Activated CD4-positive, alpha-beta T cell treated with anti-CD3 and anti-CD28 coated beads, Interleukin-2, Interleukin-4, amounts not matched to agents 100 ng/mL and 50 ng/mL, durations not matched to agents 16 hours and 8 hours (primary cell): ENCODE data around the gene PYDC1.
A peak's percentile ranks its signal among the peaks of the same experiment; 100 is the strongest.
"Not testable (repeated sequence)": the region's sequence is repeated elsewhere in the genome, so short reads cannot be mapped to it uniquely, and the experiment has no call there.

ENCODE experiments used
- DNase-seq: peaks from one replicate; pipeline ENCODE4 v3.0.0-alpha.2; 2020; ENCODE audit warnings: low spot score

PYDC1 gene

DNA sequence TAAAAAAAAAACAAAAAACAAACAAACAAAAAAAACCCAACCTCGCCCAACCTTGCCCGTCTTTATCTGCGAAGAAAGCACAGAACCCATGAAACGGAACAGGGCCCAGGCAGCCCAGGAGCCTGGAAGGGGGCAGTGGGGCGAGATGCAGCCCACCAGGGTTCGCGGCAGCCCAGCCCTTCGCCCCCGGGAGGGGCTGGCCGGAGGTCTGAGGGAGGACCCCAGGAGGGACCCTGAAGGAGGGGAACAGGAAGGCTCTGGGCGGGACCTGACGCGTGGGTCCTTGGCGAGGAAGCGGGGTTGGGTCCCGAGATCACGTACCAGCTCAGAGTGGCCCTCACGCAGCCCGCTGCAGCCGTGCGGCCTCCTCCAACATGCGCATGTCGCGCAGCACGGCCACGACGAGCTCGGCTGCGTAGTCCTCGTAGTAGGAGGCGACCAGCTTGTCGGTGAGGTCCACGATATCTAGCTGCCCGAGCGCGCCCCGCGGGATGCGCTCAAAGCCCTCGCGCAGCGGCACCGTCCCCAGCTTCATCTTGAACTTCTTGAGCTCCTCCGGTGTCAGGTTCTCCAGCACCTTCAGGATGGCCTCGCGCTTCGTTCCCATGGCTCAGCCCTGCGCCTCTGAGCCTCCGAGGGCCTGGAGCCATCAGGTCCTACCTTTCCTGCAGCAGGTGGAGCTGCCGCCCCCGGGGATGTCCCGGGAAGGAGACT is at the start of gene PYDC1:
TSS of gene PYDC1 (minus strand) at position 714 of the 714 bp plus-strand sequence. CDS start at position 607, 107 bp downstream.
- DNase-seq = no peak

DNA sequence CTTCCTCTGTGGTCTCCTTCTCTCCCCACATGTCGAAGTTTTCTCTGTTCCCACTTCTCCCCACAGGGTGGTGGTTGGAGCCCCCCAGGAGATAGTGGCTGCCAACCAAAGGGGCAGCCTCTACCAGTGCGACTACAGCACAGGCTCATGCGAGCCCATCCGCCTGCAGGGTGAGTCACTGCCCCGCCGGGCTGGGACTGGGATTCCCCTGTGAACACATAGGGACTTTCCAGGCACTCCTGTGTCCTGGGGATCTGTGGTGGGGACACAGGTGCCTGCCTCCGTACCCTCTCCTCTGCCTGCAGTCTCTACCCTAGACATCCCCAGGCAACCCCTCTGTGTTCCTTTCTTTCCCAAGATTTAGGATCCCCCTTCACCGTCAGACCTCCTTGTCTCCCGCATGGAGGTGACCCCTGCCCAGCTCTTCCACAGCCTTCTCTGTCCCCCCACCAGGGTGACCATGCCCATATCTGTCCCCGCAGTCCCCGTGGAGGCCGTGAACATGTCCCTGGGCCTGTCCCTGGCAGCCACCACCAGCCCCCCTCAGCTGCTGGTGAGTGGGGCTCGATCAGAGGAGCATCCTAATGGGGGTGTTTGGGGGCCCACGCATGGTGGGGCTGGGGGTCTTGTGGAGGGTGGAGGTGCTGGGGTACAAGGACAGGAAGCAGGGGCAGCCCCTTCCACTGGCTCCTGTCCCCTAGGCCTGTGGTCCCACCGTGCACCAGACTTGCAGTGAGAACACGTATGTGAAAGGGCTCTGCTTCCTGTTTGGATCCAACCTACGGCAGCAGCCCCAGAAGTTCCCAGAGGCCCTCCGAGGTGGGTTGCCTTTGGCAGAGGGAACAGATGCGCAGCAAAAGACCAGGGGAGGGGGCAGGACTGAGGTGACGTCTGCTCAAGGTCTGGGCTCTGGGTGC is 48.7 kb upstream of the PYDC1 start:
- peak; percentile 81 for DNase-seq

DNA sequence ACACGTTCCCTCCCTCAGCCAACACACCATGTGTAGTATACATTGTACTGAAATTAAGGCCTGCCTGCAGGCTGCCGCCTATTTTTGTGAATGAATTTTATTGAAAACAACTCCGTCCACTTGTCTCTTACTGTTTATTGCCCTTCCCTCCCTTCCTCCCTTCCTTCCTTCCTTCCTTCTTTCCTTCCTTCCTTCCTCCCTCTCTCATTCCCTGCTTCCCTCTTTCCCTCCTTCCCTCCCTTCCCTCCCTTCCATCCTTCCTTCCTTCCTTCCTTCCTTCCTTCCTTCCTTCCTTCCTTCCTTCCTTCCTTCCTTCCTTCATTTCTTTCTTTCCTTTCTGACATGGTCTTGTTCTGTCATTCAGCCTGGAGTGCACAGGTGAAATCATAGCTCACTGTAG is 45.1 kb upstream of the PYDC1 start:
- DNase-seq = no peak

DNA sequence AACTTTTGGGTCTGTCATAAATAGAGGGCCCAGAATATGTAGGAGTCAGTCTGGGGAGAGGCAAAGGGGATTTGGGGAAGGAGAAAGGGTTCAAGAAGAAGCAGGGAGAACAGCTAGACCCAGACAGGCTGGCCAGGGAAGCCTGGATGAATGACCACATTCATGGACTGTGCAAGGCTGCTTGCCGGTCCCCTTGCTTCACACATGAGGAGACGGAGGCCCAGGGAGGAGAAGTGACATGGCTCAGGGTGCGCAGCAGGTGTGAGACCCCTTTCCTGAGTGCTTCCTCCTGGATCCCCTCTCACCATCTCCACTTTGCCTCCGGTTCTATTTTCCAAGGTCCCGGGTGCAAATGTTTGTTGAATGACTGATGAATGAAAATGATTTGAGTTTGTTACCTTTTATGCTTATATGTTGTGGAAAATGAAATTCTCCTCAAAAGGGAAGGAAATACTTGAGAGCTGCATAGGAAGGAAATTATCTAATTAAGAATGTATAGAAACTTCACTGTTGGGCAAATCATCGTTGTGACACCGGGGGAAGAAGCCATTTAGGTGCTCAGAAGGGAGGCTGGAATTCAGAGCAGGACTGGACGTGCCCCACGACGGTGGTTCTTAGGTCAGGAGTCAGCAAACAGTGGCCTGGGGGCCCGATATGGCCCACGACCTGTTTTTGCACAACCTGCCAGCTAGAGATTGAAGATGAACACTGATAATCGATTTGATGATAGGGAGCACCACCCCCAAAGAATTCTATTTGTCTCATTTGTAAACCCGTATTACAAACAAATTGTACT is 43.4 kb upstream of the PYDC1 start:
- DNase-seq = no peak

DNA sequence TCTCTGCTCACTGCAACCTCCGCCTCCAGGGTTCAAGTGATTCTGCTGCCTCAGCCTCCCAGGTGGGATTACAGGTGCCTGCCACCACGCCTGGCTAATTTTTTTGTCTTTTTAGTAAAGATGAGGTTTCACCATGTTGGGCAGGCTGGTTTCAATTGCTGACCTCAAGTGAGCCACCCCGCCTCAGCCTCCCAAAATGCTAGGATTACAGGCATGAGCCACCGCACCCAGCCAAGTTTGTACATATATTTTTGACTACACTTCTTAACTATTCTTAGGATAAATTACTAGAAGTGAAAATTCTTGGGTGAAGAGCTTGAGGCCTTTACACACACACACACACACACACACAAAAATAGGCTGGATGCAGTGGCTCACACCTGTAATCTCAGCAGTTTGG is 41.4 kb upstream of the PYDC1 start:
- DNase-seq = no peak

DNA sequence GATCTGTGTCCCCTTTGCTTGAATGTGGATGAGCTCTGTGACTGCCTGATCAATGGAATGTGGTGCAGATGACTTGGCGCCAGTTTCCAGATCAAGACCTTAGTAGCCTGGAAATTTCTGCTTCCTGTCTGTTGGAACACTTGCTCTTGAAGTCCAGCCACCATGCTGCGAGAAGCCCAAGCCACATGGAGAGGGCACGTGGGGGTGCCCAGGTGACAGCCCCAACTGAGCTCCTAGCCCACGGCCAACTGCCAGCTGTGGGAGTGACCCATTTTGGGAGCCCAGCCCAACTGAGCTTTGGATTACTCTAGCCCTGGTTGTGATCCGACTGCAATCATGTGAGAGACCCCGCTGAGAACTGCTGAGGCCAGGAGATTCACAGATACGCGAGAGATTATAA is 39.5 kb upstream of the PYDC1 start:
- no peak for DNase-seq

DNA sequence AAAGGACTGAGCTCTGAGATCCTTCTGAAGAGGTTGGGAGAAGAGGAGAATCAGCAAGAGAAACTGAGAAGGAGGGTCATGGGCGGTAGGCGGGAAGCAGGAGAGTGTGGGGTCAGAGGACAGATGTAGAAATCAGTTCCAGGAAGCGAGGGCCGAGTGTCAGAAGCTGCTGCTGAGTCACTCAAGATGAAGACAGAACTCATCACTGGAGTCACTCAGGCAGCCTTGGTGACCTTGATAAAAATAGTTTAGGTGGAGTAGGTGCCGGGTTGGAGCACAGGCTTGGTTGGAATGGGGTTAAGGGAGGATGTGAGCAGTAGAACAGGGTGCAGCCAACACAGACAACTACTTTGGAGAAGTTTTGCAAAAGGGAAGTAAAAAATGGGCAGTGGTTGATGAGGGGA is 36.7 kb upstream of the PYDC1 start:
- DNase-seq = peak; percentile 73

DNA sequence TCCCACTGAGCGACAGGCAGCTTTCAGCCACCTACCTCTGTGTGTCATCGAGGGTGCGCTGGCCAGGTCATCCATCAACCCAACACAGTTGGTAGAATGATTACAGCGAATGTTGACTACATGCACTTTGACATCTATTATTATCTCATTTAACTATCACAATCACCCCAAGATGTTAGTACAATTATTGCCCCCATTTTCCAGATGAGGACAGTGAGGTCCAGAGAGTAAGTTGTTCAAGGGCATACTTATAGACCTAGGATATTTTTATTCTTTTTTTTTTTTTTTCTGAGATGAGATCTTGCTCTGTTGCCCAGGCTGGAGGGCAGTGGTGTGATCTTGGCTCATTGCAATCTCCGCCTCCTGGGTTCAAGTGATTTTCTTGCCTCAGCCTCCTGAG is 34.5 kb upstream of the PYDC1 start:
- DNase-seq = no peak

DNA sequence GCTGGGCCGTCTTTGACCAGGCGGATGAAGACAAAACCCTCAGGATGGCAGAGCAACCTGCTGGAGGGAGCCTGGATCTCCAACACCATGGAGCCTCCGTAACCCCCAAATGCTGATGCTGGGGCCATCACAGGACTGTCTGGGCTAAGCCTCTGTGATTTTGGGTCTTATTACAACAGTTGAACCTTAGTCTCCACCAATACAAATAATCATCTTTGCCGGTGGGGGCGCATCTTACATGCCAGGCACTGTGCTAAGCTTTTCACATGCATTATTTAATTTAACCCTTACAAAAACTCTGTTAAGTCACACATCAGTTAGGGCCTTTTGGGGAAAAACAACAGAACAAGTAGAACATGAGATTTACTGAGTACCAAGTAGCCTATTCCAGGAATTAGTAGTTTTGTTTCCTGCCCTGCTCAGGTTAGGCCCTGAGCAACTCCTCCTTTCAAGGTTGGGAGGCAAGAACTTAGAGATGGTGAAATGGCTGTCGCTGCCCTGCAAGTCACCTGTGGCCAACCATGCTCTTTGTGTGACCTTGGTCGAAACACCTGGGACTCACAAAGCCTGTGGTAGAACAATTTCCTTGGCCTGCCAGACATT is 33.9 kb upstream of the PYDC1 start:
- peak; percentile 43 for DNase-seq

DNA sequence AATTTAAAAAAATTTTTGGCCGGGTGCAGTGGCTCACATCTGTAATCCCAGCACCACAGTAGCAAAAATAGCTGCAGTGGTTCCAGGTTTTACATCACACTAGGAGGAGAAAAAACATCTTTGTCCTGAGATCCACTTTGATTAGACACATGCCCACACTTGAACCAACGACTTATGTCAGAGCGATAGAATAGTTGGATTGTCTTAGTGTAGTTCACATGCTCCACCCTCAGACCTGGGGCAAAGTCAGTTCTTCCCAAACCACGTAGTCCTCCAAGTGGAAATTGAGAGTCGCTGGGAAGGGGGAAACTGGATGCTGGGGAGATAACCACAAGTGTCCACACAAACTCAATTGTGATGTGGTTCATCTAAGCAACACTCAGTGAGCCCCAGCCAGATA is 31.4 kb upstream of the PYDC1 start:
- no peak for DNase-seq

DNA sequence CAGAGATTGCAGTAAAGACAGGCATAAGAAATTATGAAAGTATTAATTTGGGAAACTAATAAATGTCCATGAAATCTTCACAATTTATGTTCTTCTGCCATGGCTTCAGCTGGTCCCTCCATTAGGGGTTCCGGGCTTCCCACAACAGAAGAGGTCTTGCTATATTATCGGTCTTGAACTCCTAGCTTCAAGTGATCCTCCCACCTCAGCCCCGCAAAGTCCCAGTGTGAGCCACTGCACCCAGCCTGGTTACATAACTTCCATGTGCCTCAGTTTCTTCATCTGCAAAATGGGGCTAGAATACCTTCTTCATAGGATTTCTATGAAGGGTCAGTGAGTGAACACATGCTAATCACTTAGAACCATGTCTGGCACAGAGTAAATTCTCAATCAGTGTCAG is 29.4 kb upstream of the PYDC1 start:
- no peak for DNase-seq

DNA sequence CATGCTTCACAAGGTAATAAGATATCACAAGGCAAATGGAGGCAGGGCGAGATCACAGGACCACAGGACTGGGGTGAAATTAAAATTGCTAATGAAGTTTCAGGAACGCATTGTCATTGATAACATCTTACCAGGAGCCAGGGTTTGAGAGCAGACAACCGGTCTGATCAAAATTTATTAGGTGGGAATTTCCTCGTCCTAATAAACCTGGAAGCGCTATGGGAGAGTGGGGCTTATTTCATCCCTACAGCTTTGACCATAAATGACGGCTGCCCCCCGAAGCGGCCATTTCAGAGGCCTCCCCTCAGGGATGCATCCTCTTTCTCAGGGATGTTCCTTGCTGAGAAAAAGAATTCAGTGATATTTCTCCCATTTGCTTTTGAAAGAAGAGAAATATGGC is 28.7 kb upstream of the PYDC1 start:
- DNase-seq = not testable (repeated sequence)

DNA sequence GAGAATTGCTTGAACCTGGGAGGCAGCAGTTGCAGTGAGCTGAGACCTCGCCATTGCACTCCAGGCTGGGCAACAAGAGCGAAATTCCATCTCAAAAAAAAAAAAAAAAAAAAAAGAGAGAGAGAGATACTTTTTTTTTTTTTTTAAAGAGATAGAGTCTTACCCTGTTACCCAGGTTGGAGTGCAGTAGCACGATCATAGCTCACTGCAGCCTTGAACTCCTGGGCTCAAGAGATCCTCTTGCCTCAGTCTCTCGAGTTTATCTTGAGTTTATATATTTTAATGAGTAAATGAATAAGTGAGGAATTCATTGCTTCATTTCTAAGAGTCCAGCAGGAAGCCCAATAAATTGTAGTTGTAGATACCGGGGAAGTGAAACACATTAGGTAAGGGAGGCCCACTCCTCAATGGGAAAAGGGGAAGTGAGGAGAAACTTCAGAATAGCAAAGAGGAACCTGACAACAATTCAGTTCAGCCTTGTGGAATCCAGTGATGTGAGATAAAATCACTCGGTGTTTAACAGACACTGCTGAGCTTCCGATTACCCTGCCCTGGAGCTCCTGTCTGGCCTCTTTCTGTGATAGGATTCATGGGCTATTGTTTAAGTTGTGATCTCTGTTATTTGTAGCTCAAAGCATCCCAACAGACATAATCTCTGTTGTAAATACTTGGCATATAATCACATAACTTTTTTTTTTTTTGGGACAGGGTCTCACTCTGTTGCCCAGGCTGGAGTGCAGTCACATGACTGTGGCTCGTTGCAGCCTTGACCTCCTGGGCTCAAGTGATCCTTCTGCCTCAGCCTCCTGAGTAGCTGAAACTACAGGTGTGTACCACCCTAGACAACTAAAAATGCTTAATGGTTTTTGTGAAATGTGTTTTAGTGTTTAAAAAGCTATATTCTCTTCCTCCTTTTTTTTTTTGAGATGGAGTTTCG is 27.1 kb upstream of the PYDC1 start:
- DNase-seq = no peak

DNA sequence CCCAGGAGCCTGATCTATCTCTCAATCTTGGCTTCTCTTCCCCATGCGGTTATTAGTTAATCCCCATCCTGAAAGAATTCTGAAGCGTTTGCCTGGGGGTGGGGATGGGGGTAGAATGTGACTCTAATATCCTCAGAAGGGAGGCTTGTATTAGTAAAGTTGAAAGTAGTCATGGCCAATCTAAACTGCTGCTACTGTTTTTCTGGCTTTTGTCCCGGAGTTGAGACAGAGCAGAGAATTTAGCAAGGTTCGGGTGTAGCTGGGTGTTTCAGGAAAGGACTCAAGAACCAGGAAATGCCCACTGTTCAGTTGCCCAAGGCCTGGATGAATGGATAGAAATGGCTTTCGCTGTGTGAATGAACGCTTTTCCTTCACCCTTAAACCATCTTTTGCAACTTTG is 25.3 kb upstream of the PYDC1 start:
- DNase-seq = no peak

DNA sequence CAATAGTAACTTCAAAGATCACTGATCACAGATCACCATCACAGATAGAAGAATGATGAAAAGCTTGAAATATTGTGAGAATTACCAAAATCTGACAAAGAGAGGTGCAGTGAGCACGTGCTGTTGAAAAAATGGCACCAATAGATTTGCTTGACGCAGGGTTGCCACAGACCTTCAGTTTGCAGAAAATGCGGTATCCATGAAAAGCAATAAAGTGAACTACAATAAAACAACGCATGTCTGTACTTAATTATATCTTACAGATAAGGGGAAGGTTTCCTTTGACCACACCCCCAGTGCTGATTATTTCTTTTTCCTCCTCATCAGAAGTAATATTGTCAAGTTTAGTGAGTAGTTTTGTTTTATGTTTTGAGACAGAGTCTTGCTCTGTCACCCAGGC is 21.1 kb upstream of the PYDC1 start:
- DNase-seq = no peak

DNA sequence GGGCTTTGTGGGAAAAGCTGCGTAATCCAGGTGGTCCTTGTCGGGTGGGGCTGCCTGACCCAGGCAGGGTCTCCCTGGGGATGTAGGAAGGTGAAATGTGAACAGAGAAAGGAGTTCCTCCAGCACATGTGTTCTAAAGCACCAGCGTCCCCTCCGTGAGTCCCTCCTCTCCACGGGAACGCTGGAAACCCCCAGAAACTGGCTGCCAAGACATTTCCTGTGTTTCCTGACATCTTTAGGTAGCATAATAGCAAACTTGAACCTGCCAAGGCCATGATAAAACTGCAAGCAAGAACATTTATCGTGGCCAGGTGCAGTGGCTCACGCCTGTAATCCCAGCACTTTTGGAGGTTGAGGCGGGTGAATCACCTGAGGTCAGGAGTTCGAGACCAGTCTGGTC is 12.6 kb upstream of the PYDC1 start:
- DNase-seq = no peak

DNA sequence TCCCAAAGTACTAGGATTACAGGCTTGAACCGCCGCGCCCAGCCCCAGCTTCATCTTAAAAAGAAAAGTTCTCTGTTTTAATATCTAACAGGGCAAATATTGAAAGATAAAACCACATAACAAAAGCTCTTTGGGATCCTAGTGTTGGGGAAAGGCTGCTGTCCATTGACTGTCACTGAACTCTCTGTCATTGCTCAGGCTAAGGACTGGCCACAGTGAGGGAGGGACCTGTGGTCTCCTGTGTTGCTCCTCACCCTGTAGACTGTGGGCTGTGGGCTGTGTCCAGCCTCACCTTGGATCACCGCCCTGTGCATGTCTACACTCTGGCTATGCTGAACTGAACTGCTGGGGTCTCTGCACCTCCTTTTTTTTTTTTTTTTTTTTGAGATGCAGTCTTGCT is 11.3 kb upstream of the PYDC1 start:
- no peak for DNase-seq

DNA sequence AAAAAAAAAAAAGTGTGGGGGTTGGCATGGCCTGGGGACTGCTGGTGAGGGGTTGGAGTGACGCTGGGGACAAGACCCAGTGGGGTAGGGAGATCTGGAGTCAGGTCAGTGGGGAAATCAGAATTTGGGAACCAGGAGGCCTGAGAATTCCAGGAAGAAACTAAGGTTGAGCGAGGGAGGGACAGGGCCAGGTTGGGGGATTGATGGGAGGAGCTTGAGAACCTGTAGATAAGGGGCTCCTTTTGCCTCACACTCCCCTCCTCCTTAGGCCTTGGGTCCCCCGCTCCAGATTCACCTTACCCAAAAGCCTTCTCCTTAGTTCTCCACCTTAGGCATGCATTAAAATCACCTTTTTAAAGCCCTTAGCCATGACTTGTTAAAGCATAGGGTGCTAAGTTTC is 8.3 kb upstream of the PYDC1 start:
- DNase-seq = no peak

DNA sequence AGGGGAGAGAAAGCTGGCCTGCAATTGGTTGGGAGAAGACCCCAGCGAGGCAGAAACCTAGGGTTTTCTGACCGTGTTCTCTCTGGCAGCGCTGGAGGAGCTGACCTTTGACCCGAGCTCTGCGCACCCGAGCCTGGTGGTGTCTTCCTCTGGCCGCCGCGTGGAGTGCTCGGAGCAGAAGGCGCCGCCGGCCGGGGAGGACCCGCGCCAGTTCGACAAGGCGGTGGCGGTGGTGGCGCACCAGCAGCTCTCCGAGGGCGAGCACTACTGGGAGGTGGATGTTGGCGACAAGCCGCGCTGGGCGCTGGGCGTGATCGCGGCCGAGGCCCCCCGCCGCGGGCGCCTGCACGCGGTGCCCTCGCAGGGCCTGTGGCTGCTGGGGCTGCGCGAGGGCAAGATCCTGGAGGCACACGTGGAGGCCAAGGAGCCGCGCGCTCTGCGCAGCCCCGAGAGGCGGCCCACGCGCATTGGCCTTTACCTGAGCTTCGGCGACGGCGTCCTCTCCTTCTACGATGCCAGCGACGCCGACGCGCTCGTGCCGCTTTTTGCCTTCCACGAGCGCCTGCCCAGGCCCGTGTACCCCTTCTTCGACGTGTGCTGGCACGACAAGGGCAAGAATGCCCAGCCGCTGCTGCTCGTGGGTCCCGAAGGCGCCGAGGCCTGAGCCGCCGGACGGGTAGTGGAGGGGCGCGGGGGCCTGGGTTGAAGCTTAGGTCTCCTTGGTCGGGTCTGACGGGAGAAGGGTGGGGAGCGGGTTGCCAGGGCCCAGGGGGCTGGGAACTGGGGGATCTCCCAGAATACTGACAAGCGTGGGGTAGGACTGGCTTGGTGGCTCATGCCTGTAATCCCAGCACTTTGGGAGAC is 7.4 kb upstream of the PYDC1 start:
- DNase-seq = no peak

DNA sequence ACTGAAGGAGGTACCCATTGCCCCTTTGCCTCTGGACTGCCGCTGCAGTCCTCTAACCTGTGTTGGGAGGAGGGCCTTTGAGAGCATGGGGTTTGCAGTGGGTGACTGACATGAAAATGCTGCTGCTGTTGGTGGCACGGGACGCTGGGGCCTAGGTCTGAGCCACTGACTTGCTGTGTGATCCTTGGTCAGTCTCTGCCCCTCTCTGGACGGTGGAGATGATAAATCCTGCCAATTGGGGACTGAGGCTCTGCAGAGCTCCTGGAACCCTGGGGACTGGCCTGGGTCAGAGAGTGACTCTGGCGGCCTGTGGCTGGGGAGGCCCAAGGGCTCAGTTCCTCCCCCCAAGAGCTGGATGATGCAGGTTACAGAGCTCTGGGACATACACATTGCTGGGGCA is 6.1 kb upstream of the PYDC1 start:
- no peak for DNase-seq
